ENCODE results near the gene GOSR2.

GOSR2 gene

DNA sequence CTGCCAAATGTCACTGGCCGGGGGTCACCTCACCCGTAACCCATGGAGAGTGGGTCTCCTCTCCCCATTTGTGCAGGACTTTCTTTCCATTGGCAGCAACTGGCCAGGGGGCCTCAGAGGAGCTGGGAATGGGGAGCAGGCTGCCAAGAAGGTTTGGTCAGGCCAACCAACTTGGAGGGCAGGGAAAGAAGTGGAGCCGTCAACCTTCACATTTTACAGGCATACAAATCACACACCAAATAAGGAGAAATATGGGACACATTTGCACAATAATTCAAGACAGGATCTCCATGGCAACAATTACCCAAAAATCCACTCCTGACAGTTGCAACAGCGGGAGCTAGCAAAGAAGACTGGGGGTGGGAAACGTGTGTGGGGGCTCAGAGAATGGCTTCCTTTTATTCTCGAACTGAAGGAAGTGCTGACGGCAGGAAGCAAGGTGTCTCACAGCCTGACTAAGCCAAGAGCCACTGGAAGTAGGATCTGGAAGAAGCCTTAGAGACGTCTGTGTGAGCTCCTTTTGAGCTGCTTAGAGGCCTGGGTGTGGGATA, 35.2 kb downstream of the GOSR2 start:
- in situ Hi-C loops (cut with MboI; ENCODE audit: low sequenced_read_pairs) = no loop called here

DNA sequence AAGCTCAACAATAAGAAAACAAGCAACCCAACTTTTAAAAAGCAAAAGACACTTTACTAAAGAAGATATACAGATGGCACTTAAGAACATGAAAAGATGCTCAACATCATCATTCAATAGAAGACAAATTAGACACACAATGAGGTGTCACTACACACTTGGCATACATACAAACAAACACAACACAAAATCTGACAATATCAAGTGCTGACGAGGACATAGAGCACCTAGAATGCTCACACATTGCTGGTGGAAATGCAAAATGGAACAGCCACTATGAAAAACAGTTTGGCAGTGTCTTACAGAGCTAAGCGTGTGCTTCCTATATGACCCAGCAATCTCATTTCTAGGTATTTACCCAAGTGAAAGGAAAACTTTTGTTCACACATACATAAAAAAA, 37.2 kb downstream of the GOSR2 start:
- in situ Hi-C loops (cut with MboI; ENCODE audit: low sequenced_read_pairs) = no loop called here

DNA sequence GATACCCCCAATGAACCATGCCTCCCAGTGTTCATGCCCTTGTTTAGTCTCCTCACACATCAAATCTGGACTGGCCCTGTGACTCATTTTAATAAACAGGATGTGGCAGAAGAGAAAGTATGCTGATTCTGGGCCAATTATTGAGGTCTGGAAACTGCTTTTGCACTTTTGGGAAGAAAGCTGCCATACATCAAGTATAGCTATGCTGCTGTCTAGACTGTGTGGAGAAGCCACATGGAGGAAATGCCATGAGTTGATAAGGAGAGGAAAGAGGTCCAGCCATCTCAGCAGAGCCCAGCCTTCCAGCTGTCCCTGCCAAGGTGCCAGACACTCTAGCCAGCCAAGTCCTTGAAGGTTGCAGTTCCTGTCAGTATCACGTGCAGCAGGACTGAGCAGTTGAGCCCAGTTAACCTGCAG, 39.4 kb downstream of the GOSR2 start:
- in situ Hi-C loops (cut with MboI; ENCODE audit: low sequenced_read_pairs) = no loop called here

DNA sequence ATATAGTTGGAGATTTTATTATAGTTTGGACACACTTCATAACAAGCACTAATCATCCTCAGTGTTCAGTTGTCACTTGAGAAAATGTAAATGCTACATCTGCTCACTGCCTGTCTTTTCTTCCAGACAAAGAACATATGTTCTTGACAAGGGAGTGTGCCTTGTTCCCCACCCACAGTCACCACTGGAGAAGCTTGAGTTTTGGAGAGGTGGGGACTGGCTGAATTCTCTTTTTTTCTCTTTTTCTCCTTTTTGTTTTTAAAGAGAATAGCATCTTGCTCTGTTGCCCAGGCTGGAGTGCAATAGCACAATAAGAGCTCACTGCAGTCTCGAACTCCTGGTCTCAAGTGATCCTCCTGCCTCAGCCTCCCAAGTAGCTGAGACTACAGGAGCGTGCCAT, 40.6 kb downstream of the GOSR2 start:
- in situ Hi-C loops (cut with MboI; ENCODE audit: low sequenced_read_pairs) = no loop called here

DNA sequence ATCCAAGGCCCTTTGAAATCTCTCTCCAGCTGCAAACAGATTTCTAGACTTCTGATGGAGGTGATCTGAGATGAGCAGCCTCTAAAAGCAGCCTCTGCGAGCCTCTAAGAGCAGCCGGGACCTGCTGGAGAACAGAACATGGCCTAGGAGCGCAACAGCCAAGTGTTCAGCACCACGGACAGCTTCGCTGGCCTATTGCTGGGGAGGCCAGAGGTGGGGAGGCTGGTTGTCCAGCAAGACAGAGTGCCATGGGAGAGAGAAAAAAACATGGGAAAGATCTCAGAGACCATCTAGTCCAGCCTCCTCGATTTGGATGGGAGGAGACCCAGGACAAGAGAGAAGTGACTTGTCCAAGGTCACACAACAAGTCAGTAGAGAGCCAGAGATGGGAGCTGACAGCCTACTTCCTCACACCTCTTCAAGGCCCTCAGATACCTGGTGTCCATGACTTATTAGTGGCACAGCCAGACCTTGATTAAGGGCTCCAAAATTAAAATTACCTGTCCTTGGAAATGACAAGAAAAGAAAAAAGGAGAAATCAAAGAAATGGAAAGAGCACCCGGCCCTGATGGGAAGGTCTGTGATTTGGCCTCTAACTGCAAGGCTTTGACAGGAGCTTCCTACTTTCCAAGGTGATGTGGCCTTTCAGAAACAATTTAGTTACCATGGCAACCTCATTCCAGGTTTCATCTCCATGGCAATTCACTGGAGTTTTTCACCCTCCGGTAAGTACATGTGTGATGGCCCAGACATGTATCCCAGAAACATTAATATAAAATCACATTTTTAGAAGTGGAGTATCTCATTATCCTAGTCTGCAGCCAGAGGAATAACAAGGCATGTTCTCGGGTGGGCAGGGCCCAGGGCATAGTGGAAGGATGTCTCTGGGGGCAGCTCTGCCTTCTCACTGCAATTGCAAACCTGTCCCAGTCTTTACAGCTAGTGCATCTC, 41.6 kb downstream of the GOSR2 start:
- in situ Hi-C loops (cut with MboI; ENCODE audit: low sequenced_read_pairs) = no loop called here

DNA sequence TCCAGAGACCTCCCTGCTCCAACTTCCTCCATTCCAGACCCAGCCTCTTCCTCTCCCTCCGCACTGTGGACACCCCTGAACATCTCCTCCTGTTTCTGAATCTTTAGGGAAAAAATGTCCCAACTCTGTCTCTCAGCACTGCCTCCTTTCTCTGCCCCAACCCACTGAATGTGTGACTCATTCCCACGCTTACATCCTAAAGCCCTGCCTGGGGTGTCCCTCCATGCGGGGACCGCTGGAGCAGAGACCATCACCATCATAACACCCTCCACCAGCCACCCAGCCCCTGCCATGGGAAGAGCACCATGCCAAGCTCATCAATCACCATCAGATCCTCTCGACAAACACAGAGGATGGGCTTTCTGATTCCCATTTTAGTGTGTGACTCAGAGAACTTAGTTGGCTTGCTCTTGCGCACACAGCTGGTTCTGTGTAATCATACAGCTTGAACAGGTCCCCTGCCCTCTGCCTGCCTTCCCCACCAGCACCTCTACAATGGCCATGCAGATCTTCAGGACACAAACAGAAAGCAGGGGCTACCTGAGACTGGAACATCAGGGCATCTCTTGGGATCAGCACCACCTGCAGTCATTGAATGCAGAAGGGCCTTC, 45.4 kb downstream of the GOSR2 start:
- in situ Hi-C loops (cut with MboI; ENCODE audit: low sequenced_read_pairs) = no loop called here

DNA sequence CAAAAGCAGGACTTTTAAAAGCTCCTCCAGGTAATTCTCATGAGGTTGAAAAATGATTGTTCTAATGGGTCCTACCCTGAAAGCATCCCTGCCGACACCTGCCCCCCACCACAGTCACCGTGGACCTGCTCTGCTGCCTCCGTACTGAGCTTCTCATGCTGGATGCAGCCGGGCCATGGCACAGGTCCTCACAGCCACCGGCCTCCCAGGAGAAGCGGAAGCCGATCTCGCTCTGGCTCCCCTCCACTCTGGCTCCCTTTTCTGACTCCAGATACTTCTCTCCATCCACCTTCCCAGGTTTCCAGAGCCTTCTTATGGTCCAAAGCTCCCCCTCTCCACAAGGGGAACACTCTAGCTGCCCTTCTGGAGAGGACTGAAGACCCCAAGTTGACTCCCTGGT, 45.9 kb downstream of the GOSR2 start:
- in situ Hi-C loops (cut with MboI; ENCODE audit: low sequenced_read_pairs) = no loop called here

DNA sequence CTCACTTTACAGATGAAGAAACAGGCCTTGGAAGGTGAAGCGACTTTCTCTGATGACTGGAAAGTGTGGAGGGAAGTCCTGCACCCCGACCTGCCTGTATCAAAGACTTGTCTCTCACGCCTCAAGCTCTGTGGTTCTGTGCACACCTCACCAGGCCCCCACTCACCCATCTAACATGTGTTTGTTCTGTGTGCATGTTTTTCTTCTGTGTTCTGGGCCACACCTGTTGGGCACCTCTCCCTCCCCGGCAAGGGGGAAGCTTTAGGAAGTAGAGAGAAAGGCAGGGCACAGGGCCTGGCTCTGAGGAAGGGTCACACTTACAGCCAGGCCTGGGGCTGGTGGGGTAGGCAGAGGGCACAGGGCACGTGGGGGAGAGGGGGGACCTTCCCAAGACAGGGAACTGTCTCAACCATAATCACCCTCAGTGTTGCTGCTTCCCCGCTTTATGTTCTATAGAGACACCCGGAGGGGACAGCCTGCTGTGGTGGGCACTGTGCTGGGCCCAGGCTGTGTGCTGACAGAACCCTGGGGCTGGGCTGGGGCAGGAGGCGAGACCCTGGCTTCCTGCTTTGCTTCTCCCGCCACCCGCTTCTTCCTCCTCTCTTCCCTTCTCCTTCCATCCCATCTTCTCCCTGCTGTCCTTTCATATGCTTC, 48.8 kb downstream of the GOSR2 start:
- in situ Hi-C loops (cut with MboI; ENCODE audit: low sequenced_read_pairs) = no loop called here

DNA sequence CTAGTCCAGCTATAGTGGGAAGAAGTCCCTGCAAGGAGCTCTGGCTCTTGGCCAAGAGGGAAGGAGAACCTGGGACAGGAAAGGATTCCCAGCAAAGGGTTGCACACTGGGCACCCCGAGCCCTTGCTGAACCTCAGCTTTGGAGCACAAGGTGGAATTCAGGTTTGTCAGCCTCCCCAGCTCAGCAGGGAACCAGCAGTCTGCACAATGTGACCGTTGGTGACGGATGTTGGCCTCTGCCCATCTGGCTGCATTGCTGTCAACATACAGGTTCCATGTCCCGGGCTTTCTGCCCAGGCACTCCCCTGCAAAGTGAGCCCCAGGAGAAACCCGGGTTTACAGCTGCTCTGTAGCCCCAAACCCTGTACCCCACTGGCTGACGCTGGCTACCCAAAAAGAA, 49.4 kb downstream of the GOSR2 start:
- in situ Hi-C loops (cut with MboI; ENCODE audit: low sequenced_read_pairs) = no loop called here

DNA sequence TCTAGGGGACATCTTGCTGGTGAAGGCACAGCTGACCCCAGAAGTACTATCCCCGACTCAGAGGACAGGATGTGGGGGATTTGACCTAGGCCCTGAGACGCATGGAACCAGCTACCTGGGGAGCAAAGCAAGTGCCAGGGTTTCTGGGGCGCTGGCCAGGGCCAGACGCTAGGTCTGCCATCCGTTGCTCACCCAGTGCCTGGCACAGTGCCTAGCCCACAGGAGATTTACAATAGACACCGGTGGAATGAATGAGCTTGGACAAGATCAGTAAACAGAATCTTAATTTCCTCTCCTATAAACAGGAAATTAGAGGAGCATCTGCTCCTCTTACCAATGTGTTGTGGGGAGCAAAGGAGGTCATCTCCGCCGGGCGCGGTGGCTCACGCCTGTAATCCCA, 51.1 kb downstream of the GOSR2 start:
- in situ Hi-C loops (cut with MboI; ENCODE audit: low sequenced_read_pairs) = no loop called here

DNA sequence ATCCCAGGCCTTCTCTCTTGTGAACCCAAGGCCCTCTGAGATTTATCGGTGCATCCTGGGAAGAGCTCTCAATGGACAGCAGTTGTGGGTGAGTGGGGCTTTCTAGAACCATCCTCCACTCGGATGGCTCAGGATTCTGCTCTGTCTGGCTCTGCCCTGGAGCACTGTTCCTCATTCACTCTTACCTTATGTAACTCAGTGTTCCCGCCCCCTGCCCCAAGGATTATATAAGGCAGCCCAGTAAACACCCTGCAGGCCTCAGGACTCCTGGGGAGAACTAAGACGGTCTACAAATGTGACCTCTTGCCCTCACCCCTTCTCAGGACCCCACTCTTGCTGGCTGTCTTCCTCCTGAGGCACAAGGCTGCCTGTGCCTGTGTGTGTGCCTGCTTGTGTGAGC, 52.3 kb downstream of the GOSR2 start:
- in situ Hi-C loops (cut with MboI; ENCODE audit: low sequenced_read_pairs) = no loop called here

DNA sequence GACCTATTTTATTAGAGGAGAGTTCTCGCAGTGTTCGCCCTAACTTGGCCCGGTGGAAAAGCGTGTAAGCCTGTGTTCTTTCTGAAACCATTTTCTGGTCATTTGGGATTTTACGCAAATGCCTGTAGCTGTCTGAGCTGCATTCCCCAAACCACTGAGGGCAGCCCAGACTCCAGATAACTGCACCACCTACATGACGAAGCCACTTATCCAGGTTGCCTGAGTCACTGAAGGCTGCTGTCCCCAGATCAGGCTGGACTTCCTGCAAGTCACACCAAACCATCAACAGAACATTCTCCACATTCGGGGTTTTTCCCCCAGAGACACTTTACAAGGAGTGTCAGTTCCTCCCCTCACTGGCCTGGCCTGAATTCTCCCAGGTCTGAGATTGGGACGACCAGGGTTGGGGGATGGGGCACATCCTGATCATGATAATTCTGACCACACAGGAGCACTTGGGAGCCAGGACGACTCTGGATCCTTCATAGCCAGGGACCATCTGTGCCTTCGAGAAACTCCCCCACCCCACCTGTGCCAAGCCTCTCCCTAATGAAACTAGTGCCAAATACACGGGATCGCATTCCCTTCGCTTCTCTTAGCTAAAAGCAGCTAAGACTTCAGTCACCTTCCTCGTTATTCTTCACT, 53.8 kb downstream of the GOSR2 start:
- in situ Hi-C loops (cut with MboI; ENCODE audit: low sequenced_read_pairs) = no loop called here

DNA sequence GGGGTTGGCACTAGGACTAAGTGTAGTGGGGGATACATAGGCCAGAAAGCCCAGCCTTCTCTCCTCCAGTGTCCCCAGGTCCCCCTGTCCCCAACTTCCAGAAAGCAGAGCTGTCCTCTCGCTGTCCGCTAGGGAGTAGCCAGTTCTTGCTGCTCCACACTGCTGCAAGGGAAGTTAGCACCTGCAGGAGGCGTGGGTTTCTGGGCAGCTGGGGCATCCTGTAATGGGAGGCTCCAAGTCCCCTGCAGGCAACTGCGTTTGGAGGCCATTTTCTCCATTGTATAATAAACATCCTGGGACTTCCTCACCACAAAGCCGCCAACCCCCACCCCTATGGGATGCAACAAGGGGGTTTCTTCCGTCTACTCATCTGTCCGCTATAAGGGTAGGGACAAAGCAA, 54.4 kb downstream of the GOSR2 start:
- in situ Hi-C loops (cut with MboI; ENCODE audit: low sequenced_read_pairs) = no loop called here

DNA sequence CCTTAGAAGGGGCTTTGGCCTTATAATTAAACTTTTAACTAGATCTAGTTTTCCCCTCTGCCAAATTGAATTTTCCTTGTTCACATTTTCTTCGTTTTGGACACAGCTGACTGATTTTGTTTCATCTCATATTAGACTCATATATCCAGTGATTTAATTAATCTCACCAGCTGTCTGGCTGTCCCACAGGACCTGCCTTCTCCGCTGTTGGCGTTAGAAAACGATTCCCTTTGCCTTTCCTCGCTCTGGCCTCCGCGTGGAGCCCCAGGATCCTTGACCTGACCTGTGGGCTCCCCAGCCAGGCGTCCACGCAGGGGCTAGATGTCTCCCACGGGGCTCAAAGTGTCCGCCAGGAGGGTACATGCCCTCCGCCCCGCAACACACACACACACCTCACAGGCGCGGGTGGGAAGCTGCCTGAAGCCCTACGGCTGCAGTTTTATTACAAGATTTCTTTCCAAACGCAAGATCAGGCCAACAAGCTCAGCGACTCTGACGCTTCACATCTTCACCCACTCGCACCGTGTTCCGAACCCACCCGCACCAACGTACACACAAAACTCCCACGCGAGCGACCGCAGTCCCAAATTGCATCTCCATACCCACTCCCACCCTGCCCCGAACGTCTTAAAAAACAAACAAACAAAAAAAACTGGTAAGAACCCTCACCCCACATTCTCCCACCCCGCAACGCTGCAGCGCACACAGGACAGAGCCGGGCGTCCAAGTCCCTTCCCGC, 55.0 kb downstream of the GOSR2 start:
- in situ Hi-C loops (cut with MboI; ENCODE audit: low sequenced_read_pairs) = no loop called here

DNA sequence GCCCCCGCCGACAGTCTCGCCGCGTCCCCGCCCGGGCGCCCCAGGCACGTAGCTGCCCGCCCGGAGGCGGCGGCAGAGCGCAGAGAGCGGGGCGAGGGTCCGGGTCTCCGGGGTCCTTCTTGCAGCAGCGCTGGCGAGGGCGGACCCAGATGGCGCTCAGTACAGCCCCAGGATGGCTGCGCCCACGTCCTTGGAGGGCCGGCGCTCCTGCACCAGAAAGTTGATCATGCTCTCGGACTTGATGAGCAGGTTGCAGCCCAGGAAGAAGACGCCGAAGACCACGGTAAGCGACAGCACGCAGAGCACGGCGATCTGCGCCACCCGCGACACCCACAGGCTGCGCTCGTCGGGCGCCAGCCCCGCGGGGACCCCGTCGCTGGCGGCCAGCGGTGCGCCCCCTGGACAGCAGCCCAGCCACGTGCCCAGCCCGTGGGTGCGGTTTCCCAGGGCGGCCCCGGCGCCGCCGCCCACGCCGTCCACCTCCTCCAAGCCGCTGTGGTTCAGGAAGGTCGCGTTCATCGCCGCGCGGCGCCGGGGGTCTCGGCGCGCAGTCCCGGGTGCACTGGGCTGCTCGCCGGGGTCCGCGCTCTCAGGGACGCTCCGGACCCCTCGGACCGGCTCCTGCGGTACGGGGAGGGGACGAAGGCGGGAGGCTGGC, 55.7 kb downstream of the GOSR2 start:
- in situ Hi-C loops (cut with MboI; ENCODE audit: low sequenced_read_pairs) = no loop called here

DNA sequence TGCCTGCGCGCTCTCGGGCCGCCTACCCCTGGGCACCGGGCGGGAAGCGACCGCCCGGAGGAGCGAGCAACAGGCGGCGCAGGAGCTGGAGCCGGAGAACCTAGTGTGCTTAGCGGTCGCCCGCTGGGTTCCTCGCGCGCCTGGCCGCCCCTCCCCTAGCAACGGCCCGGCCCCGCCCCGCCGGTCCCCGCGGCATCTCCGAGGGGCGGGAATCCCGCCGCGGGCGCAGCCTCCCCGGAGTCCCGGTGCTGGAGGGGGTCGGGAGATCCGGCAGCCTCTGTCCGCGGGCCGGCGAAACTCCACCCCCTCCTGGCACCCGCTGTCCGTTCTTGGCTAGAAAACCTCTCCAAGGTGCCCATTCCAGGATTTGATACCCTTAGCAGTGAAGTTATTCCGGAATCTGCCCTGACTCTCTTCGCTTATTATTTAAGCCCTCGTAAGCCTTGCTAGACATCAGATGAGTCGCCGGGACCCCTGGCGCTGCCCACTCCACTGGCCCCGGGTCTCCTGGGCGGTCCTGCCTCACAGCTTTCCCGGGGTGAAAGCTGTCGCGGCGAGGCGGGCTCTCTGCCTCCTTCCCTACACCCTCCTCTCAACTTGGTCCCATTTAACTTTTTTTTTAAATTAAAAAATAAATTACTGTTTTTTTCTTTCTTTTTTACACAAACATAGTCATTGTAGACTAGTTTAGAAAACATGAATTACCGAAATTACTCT, 56.3 kb downstream of the GOSR2 start, which contains the start of gene RPRML:
TSS of gene RPRML (minus strand) at position 107 of the 717 bp plus-strand sequence. CDS start 246 bp downstream, outside the sequence.
- in situ Hi-C loops (cut with MboI; ENCODE audit: low sequenced_read_pairs) = no loop called here

DNA sequence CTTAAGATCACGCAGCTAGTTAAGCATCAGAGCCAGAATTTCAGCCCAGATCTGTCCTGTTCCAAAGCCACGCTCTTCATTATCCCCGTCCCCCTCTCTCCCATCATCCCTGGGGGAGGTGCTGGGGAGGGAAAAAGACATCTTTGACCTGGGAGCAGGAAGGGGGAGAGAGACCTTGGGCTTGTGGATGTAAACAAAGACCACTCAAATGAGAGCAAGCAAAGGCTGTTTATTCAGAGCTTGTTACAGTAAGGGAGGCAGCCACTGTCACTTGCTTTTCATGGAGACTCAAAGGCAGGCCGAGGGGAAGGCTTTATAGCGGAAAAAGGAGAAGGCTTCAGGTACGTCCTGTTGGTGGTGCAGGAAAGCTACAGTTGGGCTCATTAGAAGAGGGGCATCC, 59.6 kb downstream of the GOSR2 start:
- in situ Hi-C loops (cut with MboI; ENCODE audit: low sequenced_read_pairs) = no loop called here

DNA sequence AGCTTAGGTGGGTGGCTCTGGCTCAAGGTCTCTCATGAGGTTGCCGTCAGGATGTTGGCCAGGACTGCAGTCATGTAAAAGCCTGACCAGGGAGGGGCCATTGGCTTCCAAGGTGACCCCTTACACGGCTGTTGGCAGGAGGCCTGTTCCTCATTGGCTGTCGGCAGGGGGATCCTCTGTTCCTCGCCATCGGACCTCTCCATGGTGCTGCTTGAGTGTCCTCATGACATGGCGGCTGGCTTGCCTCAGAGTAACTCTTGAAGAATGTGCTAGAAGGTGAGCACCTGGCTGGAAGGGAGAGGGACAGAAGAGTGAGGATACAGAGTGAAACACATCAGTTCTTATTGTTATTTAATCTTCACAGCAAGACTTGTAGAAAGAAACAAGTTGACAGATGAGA, 60.8 kb downstream of the GOSR2 start:
- in situ Hi-C loops (cut with MboI; ENCODE audit: low sequenced_read_pairs) = no loop called here

DNA sequence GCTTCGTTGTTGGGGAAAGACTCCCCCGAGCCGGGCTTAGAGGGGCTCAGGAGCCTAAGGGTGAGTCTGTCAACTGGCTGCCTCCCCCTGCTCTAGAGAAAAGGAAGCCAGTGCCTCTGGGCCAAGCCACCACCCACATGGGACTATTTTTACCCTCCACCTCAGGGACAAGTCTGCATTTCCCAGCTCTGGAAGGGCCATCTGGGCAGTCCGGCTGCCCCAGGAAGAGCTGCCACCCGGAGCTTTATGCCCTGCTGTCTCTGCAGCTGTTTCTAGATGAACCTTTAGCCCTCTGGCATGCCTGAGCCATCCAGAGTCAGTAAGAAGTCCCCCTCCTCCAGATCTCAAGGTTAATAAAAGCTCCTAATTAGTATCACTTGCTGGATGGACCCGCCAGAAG, 61.4 kb downstream of the GOSR2 start:
- in situ Hi-C loops (cut with MboI; ENCODE audit: low sequenced_read_pairs) = no loop called here
